Measurements from ENCODE around the gene KRTAP2-1. TPM values are rescaled to one million over a fixed set of nuclear protein-coding genes. Genes with fewer than 3 reads are reported as not detected.
"Not testable (repeated sequence)": the region's sequence is repeated elsewhere in the genome, so short reads cannot be mapped to it uniquely, and the experiment has no call there.

KRTAP2-1 gene
- total RNA-seq: not detected
- polyA plus RNA-seq (2013, experiment 1 of 2): not detected
- not detected for polyA plus RNA-seq (2013, experiment 2 of 2)
- total RNA-seq: 0 reads per million in 172 experiments

GRCh38 chr17:41046735-41047465 is at the start of gene KRTAP2-1:
Gene KRTAP2-1 (minus strand): TSS chr17:41047316. CDS start chr17:41047267, 49 bp downstream.
- H3K4me1 ChIP-seq (ENCODE audit: insufficient read depth, low read length); ATAC-seq (ENCODE audit: poor library complexity); H3K4me3 ChIP-seq (ENCODE audit: low read length); H3K27ac ChIP-seq (ENCODE audit: low read depth in 1 of 2, low read length in 2 of 2); H3K27ac Mint-ChIP-seq; intact Hi-C loops (cut with DNase I, micrococcal nuclease); H3K36me3 Mint-ChIP-seq (ENCODE audit: low read depth); CTCF ChIA-PET; H3K4me3 Mint-ChIP-seq; POLR2A ChIA-PET; H3K36me3 ChIP-seq (ENCODE audit: insufficient read depth, low read length); H3K4me1 Mint-ChIP-seq (ENCODE audit: low read depth); H3K9me3 ChIP-seq (ENCODE audit: control insufficient read depth in 1 of 2, insufficient read depth in 1 of 2, low read length in 2 of 2); DNase-seq; H3K9me3 Mint-ChIP-seq: not testable (repeated sequence)
- peaks cover 40% of the 10 kb centered on the region for H3K27me3 Mint-ChIP-seq
- peaks cover 4 to 10% of the 10 kb centered on the region in 2 experiments for H3K27me3 ChIP-seq (ENCODE audit: control insufficient read depth in 1 of 2, insufficient read depth in 2 of 2, low read length in 2 of 2)

GRCh38 chr17:41096055-41096454 is 48.9 kb upstream of the KRTAP2-1 start:
- H3K9me3 Mint-ChIP-seq: no peaks in the 10 kb centered on the region
- ChIA-PET CTCF (no interaction called here), POLR2A (no interaction called here)
- H3K27ac Mint-ChIP-seq: no peak overlapping the region
- Histone ChIP-seq H3K27ac (ENCODE audit: low read depth in 1 of 2, low read length in 2 of 2) (no peak overlapping the region), H3K27me3 (ENCODE audit: control insufficient read depth in 1 of 2, insufficient read depth in 2 of 2, low read length in 2 of 2) (peaks cover 0 to 2% of the 10 kb centered on the region in 2 experiments), H3K4me3 (ENCODE audit: low read length) (no peak overlapping the region), H3K4me1 (ENCODE audit: insufficient read depth, low read length) (peaks cover 3% of the 10 kb centered on the region), H3K36me3 (ENCODE audit: insufficient read depth, low read length) (no peaks in the 10 kb centered on the region), H3K9me3 (ENCODE audit: control insufficient read depth in 1 of 2, insufficient read depth in 1 of 2, low read length in 2 of 2) (no peaks in the 10 kb centered on the region)
- no peak overlapping the region for H3K4me3 Mint-ChIP-seq
- no peaks in the 10 kb centered on the region for H3K36me3 Mint-ChIP-seq (ENCODE audit: low read depth)
- DNase-seq: no peak
- no peak for TF ChIP-seq CTCF (IDR thresholded peaks at IDR 0.05)
- peaks cover 15% of the 10 kb centered on the region for H3K4me1 Mint-ChIP-seq (ENCODE audit: low read depth)
- ATAC-seq (ENCODE audit: poor library complexity): no peak
- intact Hi-C loops (cut with DNase I, micrococcal nuclease): loop anchor here in 1 of 2 experiments (5.0 kb wide), 1 partner anchor 41 kb away; no protein-coding TSS in a partner anchor
- peaks cover 10% of the 10 kb centered on the region for H3K27me3 Mint-ChIP-seq

- H3K27me3 ChIP-seq (ENCODE audit: control insufficient read depth in 1 of 2, insufficient read depth in 2 of 2, low read length in 2 of 2); H3K36me3 Mint-ChIP-seq (ENCODE audit: low read depth); H3K27ac ChIP-seq (ENCODE audit: low read depth in 1 of 2, low read length in 2 of 2); H3K4me1 Mint-ChIP-seq (ENCODE audit: low read depth); H3K27ac Mint-ChIP-seq; H3K4me1 ChIP-seq (ENCODE audit: insufficient read depth, low read length); H3K9me3 Mint-ChIP-seq; ATAC-seq (ENCODE audit: poor library complexity); POLR2A ChIA-PET; DNase-seq; H3K4me3 Mint-ChIP-seq; CTCF ChIA-PET; H3K4me3 ChIP-seq (ENCODE audit: low read length); intact Hi-C loops (cut with DNase I, micrococcal nuclease); H3K9me3 ChIP-seq (ENCODE audit: control insufficient read depth in 1 of 2, insufficient read depth in 1 of 2, low read length in 2 of 2); H3K36me3 ChIP-seq (ENCODE audit: insufficient read depth, low read length): not testable (repeated sequence)
- peaks cover 11% of the 10 kb centered on the region for H3K27me3 Mint-ChIP-seq
Measured at GRCh38 chr17:41088760-41089352, 41.7 kb upstream of the KRTAP2-1 start.

GRCh38 chr17:41084100-41084856 is 37.2 kb upstream of the KRTAP2-1 start, which contains the start of gene KRTAP4-7:
Gene KRTAP4-7 (plus strand): TSS chr17:41084150. CDS start chr17:41084207, 57 bp downstream.
- ATAC-seq (ENCODE audit: poor library complexity); H3K27me3 ChIP-seq (ENCODE audit: control insufficient read depth in 1 of 2, insufficient read depth in 2 of 2, low read length in 2 of 2); H3K9me3 ChIP-seq (ENCODE audit: control insufficient read depth in 1 of 2, insufficient read depth in 1 of 2, low read length in 2 of 2); H3K27ac Mint-ChIP-seq; intact Hi-C loops (cut with DNase I, micrococcal nuclease); H3K36me3 Mint-ChIP-seq (ENCODE audit: low read depth); POLR2A ChIA-PET; H3K36me3 ChIP-seq (ENCODE audit: insufficient read depth, low read length); DNase-seq; H3K9me3 Mint-ChIP-seq; H3K27ac ChIP-seq (ENCODE audit: low read depth in 1 of 2, low read length in 2 of 2); H3K4me1 ChIP-seq (ENCODE audit: insufficient read depth, low read length); H3K4me3 Mint-ChIP-seq; H3K4me1 Mint-ChIP-seq (ENCODE audit: low read depth); H3K4me3 ChIP-seq (ENCODE audit: low read length): not testable (repeated sequence)
- H3K27me3 Mint-ChIP-seq: peaks cover 13% of the 10 kb centered on the region
- CTCF ChIA-PET: interaction anchor here (0.6 kb wide), 1 partner anchor 564 kb away, joined by 4 read pairs; no protein-coding TSS in a partner anchor

- POLR2A ChIA-PET; H3K9me3 ChIP-seq (ENCODE audit: control insufficient read depth in 1 of 2, insufficient read depth in 1 of 2, low read length in 2 of 2); intact Hi-C loops (cut with DNase I, micrococcal nuclease); H3K27me3 ChIP-seq (ENCODE audit: control insufficient read depth in 1 of 2, insufficient read depth in 2 of 2, low read length in 2 of 2); H3K4me1 ChIP-seq (ENCODE audit: insufficient read depth, low read length); H3K4me1 Mint-ChIP-seq (ENCODE audit: low read depth); H3K4me3 ChIP-seq (ENCODE audit: low read length); H3K27ac Mint-ChIP-seq; H3K36me3 Mint-ChIP-seq (ENCODE audit: low read depth); H3K4me3 Mint-ChIP-seq; H3K36me3 ChIP-seq (ENCODE audit: insufficient read depth, low read length); H3K9me3 Mint-ChIP-seq; ATAC-seq (ENCODE audit: poor library complexity); CTCF ChIA-PET; DNase-seq; H3K27ac ChIP-seq (ENCODE audit: low read depth in 1 of 2, low read length in 2 of 2): not testable (repeated sequence)
- H3K27me3 Mint-ChIP-seq: peaks cover 19% of the 10 kb centered on the region
Measured at GRCh38 chr17:41083427-41083826, 36.3 kb upstream of the KRTAP2-1 start.
